GM19238 (cell line): ENCODE results near the gene PLEKHG2.
"Not testable (repeated sequence)": the region's sequence is repeated elsewhere in the genome, so short reads cannot be mapped to it uniquely, and the experiment has no call there.

Experiments used
- DNase-seq: peaks from one replicate; pipeline ENCODE4 v3.0.0; 2011; ENCODE audit warnings: low spot score; ENCODE audit not compliant: insufficient read length

The PLEKHG2 gene, protein sequence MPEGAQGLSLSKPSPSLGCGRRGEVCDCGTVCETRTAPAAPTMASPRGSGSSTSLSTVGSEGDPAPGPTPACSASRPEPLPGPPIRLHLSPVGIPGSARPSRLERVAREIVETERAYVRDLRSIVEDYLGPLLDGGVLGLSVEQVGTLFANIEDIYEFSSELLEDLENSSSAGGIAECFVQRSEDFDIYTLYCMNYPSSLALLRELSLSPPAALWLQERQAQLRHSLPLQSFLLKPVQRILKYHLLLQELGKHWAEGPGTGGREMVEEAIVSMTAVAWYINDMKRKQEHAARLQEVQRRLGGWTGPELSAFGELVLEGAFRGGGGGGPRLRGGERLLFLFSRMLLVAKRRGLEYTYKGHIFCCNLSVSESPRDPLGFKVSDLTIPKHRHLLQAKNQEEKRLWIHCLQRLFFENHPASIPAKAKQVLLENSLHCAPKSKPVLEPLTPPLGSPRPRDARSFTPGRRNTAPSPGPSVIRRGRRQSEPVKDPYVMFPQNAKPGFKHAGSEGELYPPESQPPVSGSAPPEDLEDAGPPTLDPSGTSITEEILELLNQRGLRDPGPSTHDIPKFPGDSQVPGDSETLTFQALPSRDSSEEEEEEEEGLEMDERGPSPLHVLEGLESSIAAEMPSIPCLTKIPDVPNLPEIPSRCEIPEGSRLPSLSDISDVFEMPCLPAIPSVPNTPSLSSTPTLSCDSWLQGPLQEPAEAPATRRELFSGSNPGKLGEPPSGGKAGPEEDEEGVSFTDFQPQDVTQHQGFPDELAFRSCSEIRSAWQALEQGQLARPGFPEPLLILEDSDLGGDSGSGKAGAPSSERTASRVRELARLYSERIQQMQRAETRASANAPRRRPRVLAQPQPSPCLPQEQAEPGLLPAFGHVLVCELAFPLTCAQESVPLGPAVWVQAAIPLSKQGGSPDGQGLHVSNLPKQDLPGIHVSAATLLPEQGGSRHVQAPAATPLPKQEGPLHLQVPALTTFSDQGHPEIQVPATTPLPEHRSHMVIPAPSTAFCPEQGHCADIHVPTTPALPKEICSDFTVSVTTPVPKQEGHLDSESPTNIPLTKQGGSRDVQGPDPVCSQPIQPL (N-terminal part only)

GRCh38 chr19:39412100-39412866 lies at the start of gene PLEKHG2:
Gene PLEKHG2, plus strand, starts transcription at chr19:39412669. Its CDS starts 1,418 bp downstream, at chr19:39414087.
- peak; percentile 95 for DNase-seq

GRCh38 chr19:39362682-39363657 lies 49.5 kb upstream of the PLEKHG2 start:
- DNase-seq: no peak

GRCh38 chr19:39363901-39364457 lies 48.5 kb upstream of the PLEKHG2 start:
- DNase-seq: no peak

DNA sequence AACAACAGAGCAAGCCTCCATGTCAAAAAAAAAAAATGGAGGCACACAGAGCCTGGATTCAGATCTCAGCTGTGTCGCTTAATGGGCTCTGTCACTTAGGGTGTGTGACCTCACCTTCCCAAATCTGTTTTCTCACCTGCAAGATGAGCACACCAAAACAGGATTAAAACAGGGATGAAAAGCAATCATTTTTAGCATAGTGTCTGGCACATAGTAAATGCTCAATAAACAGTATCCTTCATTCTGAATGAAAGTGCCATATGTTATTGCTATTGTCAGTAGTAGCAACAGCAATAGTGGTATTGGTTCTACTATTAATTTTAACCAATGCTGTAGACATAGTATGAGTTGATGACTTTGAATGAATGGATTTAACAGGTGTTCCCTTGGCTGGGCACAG lies 46.9 kb upstream of the PLEKHG2 start:
- no peak for DNase-seq

DNA sequence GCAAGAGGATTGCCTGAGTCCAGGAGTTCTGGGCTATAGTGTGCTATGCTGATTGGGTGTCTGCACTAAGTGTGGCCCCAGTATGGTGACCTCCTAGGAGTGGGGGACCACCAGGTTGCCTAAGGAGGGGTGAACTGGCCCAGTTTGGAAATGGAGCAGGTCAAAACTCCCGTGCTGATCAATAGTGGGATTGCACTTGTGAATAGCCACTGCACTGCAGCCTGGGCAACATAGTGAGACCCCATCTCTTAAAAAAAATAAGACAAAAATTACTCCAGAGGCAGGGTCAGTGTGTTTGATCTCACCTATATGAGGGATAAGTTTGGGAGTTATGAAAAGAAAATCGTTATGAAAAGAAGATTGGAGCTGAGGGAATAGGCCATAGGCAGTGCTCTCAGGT lies 43.3 kb upstream of the PLEKHG2 start:
- DNase-seq: no peak

DNA sequence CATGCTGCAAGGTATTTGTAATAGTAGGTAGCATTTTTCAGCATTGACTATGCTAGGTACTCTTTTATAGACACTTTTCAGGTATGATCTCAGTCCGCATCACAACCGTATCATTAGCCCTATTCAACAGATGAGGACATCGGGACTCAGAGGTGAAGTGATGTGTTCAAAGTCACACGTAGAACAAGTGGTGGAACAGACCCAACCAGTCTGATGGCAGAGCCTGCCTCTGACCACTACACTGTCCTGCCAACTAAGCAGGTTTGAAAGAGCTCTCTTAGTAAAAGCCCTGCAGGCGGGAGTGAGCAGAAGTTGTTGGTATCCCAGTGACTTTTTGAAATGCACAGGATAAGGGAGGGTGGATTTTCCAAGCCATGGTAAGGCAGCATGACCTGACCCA lies 41.7 kb upstream of the PLEKHG2 start:
- no peak for DNase-seq

DNA sequence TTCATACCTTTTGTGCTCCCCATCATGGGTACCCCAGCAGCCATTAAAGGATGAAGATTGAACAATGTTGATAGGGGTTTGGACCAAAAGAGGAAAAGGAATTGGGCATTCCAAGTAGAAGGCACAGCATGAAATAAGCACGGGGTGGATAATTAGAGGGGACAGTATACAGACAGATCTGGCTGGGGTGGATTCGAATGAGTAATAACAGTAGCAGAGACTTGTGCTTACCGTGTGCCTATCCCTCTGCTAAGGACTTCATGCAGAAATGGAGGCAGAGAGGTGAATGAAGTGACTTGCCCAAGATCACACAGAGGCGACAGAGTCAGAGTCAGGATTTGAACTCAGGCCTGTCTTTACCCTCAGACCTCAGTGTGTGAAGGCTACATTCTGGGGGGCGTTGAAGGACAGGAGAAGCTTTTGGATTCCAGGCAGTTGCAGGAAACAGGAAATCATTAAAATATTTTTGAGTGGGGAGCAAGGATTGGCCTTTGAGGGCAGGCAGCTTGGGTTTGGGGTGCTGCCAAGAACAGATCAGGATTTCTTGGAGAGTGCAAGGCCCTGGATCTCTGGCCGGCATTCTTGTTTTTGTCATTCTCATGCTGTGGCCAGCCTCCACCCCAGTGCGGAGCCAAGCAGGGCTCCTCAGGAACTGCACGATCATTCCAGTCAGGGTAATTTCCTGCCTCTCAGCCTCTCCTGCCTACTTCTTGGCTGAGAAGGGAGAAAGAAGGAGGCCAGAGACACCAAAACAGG lies 40.2 kb upstream of the PLEKHG2 start:
- no peak for DNase-seq

DNA sequence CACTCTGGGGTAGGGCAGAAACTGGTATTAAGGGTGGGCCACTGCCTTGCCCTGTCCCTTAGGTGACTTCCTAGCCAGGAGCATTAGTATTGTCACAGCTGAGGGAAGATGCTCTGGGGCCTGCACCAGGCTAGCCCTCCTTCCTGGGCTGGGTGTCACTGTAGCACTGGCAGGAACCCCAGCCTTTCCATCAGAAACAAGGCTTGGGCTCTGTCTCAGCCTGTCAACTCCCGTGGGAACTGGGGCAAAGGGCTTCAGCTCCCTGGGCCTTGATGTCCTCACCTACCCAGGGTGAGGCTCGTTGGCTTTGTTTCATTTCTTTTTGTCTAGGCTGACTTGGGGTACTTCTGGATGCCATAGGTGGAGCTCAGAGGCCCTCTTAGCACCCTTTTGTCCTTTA lies 39.5 kb upstream of the PLEKHG2 start:
- no peak for DNase-seq

DNA sequence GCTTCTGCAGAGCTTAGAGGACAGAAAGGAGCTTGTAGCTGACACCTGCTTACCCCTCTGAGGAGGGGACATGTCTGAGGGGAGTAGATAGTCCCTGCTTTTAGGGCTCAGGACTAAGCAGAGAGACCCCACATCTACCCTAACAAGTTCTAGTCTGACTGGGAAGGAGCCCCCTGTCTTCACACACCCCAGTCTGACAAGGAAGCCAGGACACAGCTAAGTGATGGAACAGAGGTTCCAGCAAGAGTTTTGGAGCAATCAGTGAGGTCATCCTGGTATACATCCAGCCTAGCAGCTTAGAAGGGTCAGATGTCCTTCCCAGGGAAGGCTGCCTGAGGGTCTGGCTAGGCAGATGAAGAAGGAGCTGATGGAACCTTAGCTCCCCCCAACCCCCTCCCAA lies 36.5 kb upstream of the PLEKHG2 start:
- DNase-seq: no peak

DNA sequence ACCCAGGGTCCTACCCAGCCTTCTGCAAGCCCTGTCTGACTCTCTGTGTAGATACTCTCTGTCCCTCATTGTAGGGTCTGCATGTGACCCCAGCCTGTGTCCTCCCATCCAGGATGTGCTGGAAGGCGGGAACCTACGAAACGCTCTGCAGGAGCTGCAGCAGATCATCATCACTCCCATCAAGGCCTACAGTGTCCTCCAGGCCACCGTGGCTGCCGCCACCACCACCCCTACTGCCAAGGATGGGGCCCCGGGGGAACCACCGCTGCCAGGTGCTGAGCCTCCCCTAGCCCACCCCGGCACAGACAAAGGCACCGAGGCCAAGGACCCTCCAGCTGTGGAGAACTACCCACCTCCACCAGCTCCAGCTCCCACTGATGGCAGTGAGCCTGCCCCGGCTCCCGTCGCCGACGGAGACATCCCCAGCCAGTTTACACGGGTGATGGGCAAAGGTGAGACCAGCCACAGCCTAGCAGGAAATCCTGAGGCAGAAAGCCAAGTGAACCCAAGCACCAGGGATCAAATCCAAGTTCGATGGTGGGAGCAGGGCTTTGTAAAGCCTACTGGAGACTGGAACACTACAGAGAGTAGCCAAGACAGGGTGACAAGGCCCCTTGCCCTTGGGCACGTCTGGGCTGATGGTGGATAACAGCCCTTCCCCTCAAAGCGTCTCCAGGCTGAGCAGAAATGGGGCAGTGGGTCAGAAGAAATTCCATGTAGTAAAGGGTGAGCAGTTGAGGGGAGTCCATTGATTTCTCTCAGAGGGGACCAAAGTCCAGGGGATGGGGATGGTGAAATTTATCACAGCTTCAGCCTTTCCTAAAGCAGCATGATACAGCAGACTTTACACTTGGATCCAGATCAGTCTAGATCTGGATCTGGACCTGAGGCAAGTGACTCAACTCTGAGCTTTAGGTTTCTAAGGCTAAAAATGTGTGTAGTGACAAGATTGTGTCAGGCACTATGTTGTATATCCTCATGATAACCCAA lies 34.8 kb upstream of the PLEKHG2 start:
- DNase-seq: no peak

- DNase-seq: not testable (repeated sequence)
Measured at GRCh38 chr19:39379366-39379765, 33.1 kb upstream of the PLEKHG2 start.

GRCh38 chr19:39379865-39380396 lies 32.5 kb upstream of the PLEKHG2 start:
- no peak for DNase-seq

DNA sequence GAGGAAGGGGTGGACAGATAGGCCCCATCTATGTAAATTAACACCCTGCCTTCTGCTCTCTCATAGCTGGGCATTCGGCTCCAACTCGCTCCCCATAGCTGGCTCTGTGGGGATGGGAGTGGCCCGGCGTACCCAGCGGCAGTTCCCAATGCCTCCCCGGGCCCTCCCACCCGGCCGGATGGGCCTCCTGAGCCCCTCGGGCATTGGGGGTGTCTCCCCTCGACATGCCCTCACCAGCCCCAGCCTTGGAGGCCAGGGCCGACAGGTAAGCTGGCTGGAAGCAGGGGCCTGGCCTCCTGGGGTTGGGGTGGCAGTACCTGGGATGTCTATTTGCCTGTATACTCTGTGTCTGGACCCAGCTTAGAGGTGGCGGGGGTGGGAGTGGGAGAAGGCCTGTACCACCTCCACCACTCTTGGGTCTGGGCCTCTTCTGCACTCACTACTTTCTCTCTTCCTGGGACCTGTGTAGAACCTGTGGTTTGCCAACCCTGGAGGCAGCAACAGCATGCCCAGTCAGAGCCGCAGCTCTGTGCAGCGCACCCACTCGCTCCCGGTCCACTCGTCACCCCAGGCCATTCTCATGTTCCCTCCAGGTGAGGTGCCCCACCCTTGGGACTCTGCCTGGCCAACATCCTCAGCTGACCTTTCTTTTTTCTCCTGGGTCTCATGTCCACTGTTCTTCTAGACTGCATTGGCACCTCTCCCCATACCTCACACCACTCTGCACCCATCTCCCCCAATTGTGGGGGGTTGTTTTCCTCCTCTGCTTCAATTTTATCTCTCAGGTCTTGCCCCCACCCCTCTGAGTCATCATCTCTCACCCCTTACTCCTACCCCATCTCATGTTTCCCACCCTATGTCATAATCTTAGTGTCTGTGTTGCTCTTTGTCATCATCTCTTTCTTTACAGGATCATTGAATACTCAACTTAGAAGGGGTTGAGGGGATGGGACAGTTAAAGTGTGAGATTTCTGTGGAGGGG lies 31.7 kb upstream of the PLEKHG2 start:
- DNase-seq: no peak

- DNase-seq: no peak
Measured at GRCh38 chr19:39381910-39382611, 30.4 kb upstream of the PLEKHG2 start.

DNA sequence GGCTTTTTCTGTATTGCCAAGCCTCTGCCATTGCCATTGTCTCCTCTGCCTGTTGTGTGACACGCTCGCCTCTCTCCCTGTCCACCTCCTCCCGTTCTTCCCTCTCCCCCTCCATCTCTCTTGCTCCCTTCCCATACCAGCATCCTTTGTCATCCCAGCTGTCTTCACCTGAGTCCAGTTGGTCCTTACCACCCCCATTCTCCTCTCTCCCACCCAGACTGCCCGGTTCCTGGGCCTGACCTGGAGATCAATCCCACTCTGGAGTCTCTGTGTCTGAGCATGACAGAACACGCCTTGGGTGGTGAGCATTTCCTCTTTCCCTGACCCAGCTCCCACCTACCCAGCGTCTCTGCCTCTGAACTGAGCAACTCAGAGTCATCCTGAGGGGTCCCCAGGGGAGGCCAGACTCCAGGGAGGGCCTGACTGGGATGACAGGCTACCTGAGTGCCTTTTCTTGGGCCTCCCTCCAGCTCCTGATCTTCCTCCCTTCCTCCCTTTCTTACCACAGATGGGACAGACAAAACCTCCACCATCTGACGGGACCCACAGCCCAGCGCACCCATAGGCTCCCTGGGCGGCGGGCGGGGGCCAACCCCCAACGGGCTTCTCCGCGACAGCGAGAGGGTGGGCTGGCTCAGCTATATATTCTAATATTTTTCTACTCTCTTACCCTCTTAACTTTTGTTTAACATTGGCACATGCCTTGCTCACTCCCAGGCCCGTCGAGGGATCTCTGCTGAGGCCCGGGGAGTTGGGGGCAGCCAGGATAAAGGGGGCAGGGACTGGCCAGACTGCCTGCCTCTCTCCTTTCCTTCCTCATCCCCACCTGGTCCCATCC lies 29.3 kb upstream of the PLEKHG2 start:
- DNase-seq: no peak
